ENCODE data around the gene DCC.

DCC gene

DNA sequence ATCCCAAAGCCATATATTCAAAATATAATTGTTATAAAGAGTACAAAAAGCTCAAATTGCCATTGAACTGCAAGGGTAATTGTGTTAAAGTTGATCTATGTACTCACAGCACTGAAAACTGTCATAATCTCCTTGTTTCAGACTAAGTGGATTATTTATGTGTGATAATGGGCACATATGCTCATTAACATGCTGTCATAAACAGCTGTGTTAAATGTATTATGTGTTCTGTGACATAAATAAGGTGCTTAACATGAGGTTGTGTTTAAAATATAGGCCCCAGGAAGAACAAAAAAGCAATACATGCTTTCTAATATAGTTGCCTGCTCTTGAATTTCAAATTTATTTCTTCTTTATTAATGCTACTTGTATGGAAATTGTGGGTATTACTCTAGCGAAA lies 409.5 kb downstream of the DCC start:
- no peak for DNase-seq (ENCODE audit: low read depth, low spot score)
- H3K4me3 ChIP-seq: no peak overlapping the region
- H3K27ac ChIP-seq: no peak overlapping the region
- H3K9me3 ChIP-seq (ENCODE audit: low read depth, low read length): no peaks in the 10 kb centered on the region
- no peaks in the 10 kb centered on the region for H3K36me3 ChIP-seq (ENCODE audit: insufficient read depth, low read length)
- H3K9ac ChIP-seq (ENCODE audit: insufficient read length): no peak overlapping the region
- no peak for TF ChIP-seq FOXP2 (optimal IDR thresholded peaks at IDR 0.05; ENCODE audit: control extremely low read depth, extremely low read length, insufficient read depth)

DNA sequence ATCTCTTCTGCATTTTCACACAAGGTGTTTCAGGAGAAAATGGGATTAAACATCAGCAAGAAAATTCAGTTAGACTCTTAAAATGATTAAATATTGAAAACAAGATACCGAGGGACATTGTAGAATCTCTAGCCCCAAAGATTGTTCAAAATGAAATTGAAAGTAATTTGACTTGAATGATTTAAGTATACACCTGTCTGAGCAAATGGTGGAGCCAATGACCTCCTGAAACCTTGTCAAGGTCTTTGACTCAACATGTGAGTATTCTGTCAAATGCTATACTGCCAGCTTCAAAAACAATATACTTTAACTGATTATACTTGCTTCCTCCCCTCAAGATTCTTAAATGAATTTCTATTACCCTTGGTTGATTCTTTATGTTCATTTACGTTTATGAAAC lies 411.0 kb downstream of the DCC start:
- no peaks in the 10 kb centered on the region for H3K36me3 ChIP-seq (ENCODE audit: insufficient read depth, low read length)
- no peak for DNase-seq (ENCODE audit: low read depth, low spot score)
- TF ChIP-seq FOXP2 (optimal IDR thresholded peaks at IDR 0.05; ENCODE audit: control extremely low read depth, extremely low read length, insufficient read depth) (no peak), POLR2AphosphoS5 (IDR thresholded peaks at IDR 0.05; ENCODE audit: borderline replicate concordance, low read depth, low read length) (no peak)
- H3K9ac ChIP-seq (ENCODE audit: insufficient read length): no peak overlapping the region
- H3K27ac ChIP-seq: no peak overlapping the region
- H3K4me3 ChIP-seq: no peak overlapping the region
- H3K9me3 ChIP-seq (ENCODE audit: low read depth, low read length): no peaks in the 10 kb centered on the region

DNA sequence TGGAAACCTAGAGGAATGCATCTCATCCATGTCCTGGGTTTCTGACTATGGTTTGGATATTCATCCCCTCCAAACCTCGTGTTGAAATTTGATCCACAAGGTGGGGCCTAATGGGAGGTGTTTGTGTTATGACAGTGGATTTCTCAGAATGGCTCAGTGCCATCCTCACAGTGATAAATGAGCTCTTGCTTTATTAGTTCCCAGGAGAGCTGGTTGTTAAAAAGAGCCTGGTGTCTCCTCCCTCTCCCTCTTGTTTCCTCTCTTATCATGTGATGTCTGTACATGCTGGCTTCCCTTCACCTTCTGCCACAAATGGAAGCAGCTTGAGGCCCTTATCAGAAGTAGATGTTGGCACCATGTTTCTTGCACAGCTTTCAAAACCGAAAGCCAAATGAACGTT lies 424.3 kb downstream of the DCC start:
- H3K36me3 ChIP-seq (ENCODE audit: insufficient read depth, low read length): no peaks in the 10 kb centered on the region
- no peak overlapping the region for H3K9ac ChIP-seq (ENCODE audit: insufficient read length)
- peak; percentile 34 for DNase-seq (ENCODE audit: low read depth, low spot score)
- no peak overlapping the region for H3K27ac ChIP-seq
- TF ChIP-seq EZH2 (IDR thresholded peaks at IDR 0.05): no peak
- no peak overlapping the region for H3K4me3 ChIP-seq
- no peaks in the 10 kb centered on the region for H3K9me3 ChIP-seq (ENCODE audit: low read depth, low read length)

DNA sequence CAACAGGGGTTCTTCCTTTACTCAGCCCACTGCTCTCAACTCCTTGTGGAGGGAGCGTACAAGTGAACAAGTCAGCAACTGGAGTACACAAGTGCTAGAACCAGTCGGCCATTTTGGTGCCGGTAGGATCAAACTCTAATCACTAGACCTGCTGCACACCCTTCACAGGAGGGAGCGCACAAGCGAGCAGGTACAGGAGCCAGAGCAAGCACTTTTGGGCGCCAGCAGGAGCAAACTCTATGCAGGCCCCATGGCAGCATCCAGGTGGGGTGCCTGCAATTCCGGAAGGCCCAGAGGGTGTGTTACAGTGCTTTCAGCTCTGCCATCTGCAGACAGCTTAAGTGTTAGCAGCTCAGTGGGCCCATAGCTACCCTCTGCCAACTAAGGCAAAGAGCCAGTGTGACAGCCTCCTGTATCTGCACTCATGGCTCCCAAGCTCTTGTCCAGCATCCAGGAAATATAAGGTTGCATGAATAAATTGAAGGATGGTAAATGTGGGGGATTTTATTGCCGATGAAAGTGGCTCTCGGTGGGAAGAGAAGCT lies 426.1 kb downstream of the DCC start:
- no peaks in the 10 kb centered on the region for H3K36me3 ChIP-seq (ENCODE audit: insufficient read depth, low read length)
- DNase-seq (ENCODE audit: low read depth, low spot score): no peak
- H3K4me3 ChIP-seq: no peak overlapping the region
- H3K9me3 ChIP-seq (ENCODE audit: low read depth, low read length): no peaks in the 10 kb centered on the region
- H3K27ac ChIP-seq: no peak overlapping the region
- H3K9ac ChIP-seq (ENCODE audit: insufficient read length): no peak overlapping the region
- TF ChIP-seq POLR2AphosphoS5 (IDR thresholded peaks at IDR 0.05; ENCODE audit: borderline replicate concordance, low read depth, low read length) (no peak), FOXP2 (optimal IDR thresholded peaks at IDR 0.05; ENCODE audit: control extremely low read depth, extremely low read length, insufficient read depth) (no peak), EZH2 (IDR thresholded peaks at IDR 0.05) (no peak)

DNA sequence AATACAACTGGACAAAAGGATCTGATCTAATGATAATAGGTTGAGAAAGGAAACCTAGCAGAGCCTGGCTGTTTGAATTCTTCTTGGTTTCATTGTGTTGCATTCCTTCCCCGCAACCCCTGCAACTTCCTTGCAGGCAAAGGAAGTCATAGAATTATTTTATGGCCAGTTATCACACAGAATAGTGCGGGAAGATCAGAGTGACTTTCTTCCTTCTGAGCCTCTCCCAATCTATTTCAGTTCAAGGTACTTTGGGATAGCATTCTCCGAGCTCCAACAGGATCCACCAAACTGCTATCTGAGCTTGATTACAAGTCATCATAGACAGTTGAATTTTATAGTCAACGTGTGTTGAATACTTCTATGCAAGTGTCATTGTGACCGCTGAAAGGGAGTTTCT lies 441.1 kb downstream of the DCC start:
- no peak overlapping the region for H3K4me3 ChIP-seq

DNA sequence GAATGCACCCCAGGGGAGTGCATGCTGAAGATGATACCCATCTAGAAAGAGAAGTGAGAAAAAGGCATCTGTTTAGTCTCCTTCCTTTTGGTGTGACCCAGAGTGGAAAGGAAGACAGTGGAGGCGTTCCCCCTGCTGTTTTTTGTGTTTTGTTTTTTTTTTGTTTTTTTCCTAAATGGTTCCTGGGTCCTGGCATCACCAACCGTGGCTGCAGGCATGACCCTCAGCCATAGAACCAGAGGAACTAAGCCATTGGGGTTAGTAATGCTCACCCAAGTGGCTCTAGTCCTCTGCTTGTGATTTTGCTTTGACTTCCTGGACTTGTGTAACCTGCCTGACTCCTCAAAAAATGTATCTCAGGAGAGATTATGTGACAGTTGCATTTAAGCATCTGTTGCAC lies 451.3 kb downstream of the DCC start:
- H3K9me3 ChIP-seq (ENCODE audit: low read depth, low read length): no peaks in the 10 kb centered on the region
- no peaks in the 10 kb centered on the region for H3K36me3 ChIP-seq (ENCODE audit: insufficient read depth, low read length)
- H3K9ac ChIP-seq (ENCODE audit: insufficient read length): no peak overlapping the region

More for the DNA sequence above, 441.1 kb downstream of the DCC start:
- no peaks in the 10 kb centered on the region for H3K36me3 ChIP-seq (ENCODE audit: insufficient read depth, low read length)
- TF ChIP-seq POLR2AphosphoS5 (IDR thresholded peaks at IDR 0.05; ENCODE audit: borderline replicate concordance, low read depth, low read length): no peak
- TF ChIP-seq FOXP2 (optimal IDR thresholded peaks at IDR 0.05; ENCODE audit: control extremely low read depth, extremely low read length, insufficient read depth): no peak
- no peak for TF ChIP-seq EZH2 (IDR thresholded peaks at IDR 0.05)
- no peaks in the 10 kb centered on the region for H3K9me3 ChIP-seq (ENCODE audit: low read depth, low read length)
- DNase-seq (ENCODE audit: low read depth, low spot score): no peak
- no peak overlapping the region for H3K27ac ChIP-seq
- no peak overlapping the region for H3K9ac ChIP-seq (ENCODE audit: insufficient read length)

DNA sequence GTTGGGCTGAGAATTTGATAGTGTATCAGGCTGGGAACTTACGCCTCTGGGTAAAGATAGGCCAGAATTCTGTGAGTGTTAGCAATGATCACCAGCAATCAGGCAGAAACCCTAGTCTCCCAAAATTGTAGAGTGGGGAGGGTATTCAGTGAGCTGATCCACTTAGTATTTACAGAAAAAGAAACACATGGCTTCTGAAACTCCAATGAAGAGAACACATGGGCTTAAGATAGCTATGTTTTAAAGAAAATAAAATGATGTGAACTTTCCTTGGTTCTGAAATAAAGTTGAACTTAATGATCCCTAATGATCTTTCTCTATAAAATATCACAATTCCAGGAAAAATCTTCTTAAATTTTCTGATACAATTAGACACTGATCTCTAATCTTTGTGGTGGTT lies 472.8 kb downstream of the DCC start:
- no peak for DNase-seq (ENCODE audit: low read depth, low spot score)
- Histone ChIP-seq H3K27ac (no peak overlapping the region), H3K4me3 (no peak overlapping the region), H3K36me3 (ENCODE audit: insufficient read depth, low read length) (no peaks in the 10 kb centered on the region), H3K9ac (ENCODE audit: insufficient read length) (no peak overlapping the region), H3K9me3 (ENCODE audit: low read depth, low read length) (no peaks in the 10 kb centered on the region)
- no peak for TF ChIP-seq EZH2 (IDR thresholded peaks at IDR 0.05)

More for the DNA sequence above, 451.3 kb downstream of the DCC start:
- no peak for DNase-seq (ENCODE audit: low read depth, low spot score)
- no peak overlapping the region for H3K4me3 ChIP-seq
- TF ChIP-seq POLR2AphosphoS5 (IDR thresholded peaks at IDR 0.05; ENCODE audit: borderline replicate concordance, low read depth, low read length): no peak
- TF ChIP-seq FOXP2 (optimal IDR thresholded peaks at IDR 0.05; ENCODE audit: control extremely low read depth, extremely low read length, insufficient read depth): no peak
- no peak for TF ChIP-seq EZH2 (IDR thresholded peaks at IDR 0.05)
- H3K27ac ChIP-seq: no peak overlapping the region

DNA sequence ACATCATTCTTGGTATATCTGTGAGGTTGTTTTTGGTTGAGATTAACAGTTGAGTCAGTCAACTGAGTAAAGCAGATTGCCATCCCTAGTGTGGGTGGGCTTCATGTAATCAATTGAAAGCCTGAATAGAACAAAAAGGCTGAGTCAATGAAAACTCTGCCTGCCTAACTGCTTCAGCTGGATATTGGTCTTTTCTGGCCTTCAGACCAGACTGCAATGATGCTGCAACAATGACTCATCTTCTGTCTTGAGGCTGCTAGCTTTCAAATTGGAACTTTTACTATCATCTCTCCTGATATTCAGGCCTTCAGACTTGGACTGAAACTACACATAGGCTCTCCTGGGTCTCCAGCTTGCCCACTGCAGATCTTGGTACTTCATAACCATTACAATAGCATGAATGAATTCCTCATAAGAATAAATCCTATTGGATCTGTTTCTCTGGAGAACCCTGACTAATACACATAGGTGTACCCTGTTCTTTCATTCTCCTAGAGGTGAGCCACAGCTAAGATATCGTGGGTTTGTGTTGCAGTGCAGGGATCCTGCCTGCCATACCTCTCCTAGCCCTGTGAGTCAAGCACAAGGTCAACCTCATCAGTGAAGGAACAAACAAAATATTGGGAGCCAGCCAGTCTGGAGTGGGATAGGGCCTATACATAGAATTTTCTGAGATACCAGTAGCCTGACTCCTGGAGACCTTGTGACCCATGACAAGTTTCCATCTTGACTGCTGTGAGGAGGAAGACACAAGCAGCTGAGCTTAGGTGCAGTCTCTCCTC lies 473.8 kb downstream of the DCC start:
- TF ChIP-seq EZH2 (IDR thresholded peaks at IDR 0.05) (no peak), POLR2AphosphoS5 (IDR thresholded peaks at IDR 0.05; ENCODE audit: borderline replicate concordance, low read depth, low read length) (no peak), FOXP2 (optimal IDR thresholded peaks at IDR 0.05; ENCODE audit: control extremely low read depth, extremely low read length, insufficient read depth) (no peak)
- no peaks in the 10 kb centered on the region for H3K9me3 ChIP-seq (ENCODE audit: low read depth, low read length)
- H3K36me3 ChIP-seq (ENCODE audit: insufficient read depth, low read length): no peaks in the 10 kb centered on the region
- no peak overlapping the region for H3K27ac ChIP-seq
- H3K9ac ChIP-seq (ENCODE audit: insufficient read length): no peak overlapping the region
- DNase-seq (ENCODE audit: low read depth, low spot score): no peak
- no peak overlapping the region for H3K4me3 ChIP-seq

DNA sequence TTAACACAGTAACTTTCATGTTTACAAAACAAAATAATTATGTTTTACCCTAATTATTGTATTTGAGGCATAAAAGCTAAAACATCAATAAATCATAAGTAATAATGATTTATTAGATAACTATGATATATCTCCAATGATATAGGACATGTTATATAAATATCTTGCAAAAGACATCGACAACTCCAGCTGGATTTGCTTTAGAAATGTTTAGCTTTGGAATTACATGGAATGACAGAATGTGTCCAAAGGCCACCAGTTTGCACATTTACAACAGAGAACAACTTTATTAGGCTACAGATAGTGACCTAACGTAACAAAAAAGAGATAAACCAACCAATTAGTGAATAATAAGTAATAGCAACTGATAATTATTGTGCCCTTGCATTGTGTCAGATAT lies 475.7 kb downstream of the DCC start:
- DNase-seq (ENCODE audit: low read depth, low spot score): no peak
- Histone ChIP-seq H3K27ac (no peak overlapping the region), H3K9ac (ENCODE audit: insufficient read length) (no peak overlapping the region), H3K36me3 (ENCODE audit: insufficient read depth, low read length) (no peaks in the 10 kb centered on the region), H3K4me3 (no peak overlapping the region), H3K9me3 (ENCODE audit: low read depth, low read length) (no peaks in the 10 kb centered on the region)
- TF ChIP-seq FOXP2 (optimal IDR thresholded peaks at IDR 0.05; ENCODE audit: control extremely low read depth, extremely low read length, insufficient read depth) (no peak), EZH2 (IDR thresholded peaks at IDR 0.05) (no peak), POLR2AphosphoS5 (IDR thresholded peaks at IDR 0.05; ENCODE audit: borderline replicate concordance, low read depth, low read length) (no peak)

All from SK-N-MC (cell line).